Measurements from ENCODE around the gene CLGN. TPM values are rescaled to one million over a fixed set of nuclear protein-coding genes. Genes with fewer than 3 reads are reported as not detected.

The CLGN gene
- total RNA-seq, 1 experiment from 2014 or later: 3.6 TPM

- H3K27ac ChIP-seq: no peak overlapping the region
- no peak for DNase-seq (ENCODE audit: low read depth in 1 of 2, low spot score in 2 of 2)
- H3K4me1 ChIP-seq (replicated peaks): peaks cover 9% of the 10 kb centered on the region
- no peak overlapping the region for H3K4me3 ChIP-seq
- H3K36me3 ChIP-seq: no peaks in the 10 kb centered on the region
- no peaks in the 10 kb centered on the region for H3K9me3 ChIP-seq (replicated peaks)
- H3K27me3 ChIP-seq (replicated peaks): peaks cover 2% of the 10 kb centered on the region
Measured at GRCh38 chr4:140363558-140363957, 63.9 kb downstream of the CLGN start.

GRCh38 chr4:140363051-140363450 lies 64.4 kb downstream of the CLGN start:
- Histone ChIP-seq H3K4me3 (no peak overlapping the region), H3K27me3 (replicated peaks) (peaks cover 4% of the 10 kb centered on the region), H3K36me3 (no peaks in the 10 kb centered on the region), H3K9me3 (replicated peaks) (no peaks in the 10 kb centered on the region), H3K27ac (no peak overlapping the region), H3K4me1 (replicated peaks) (peaks cover 8% of the 10 kb centered on the region)
- no peak for DNase-seq (ENCODE audit: low read depth in 1 of 2, low spot score in 2 of 2)

GRCh38 chr4:140361099-140361498 lies 66.3 kb downstream of the CLGN start:
- Histone ChIP-seq H3K27ac (no peak overlapping the region), H3K27me3 (replicated peaks) (peaks cover 4% of the 10 kb centered on the region), H3K4me1 (replicated peaks) (no peaks in the 10 kb centered on the region), H3K9me3 (replicated peaks) (no peaks in the 10 kb centered on the region), H3K4me3 (no peak overlapping the region), H3K36me3 (no peaks in the 10 kb centered on the region)
- no peak for DNase-seq (ENCODE audit: low read depth in 1 of 2, low spot score in 2 of 2)

GRCh38 chr4:140359562-140360427 lies 67.7 kb downstream of the CLGN start:
- no peak overlapping the region for H3K27ac ChIP-seq
- peak; percentile 77 to 82 for DNase-seq (ENCODE audit: low read depth in 1 of 2, low spot score in 2 of 2)
- no peaks in the 10 kb centered on the region for H3K36me3 ChIP-seq
- H3K4me1 ChIP-seq (replicated peaks): no peaks in the 10 kb centered on the region
- peaks cover 4% of the 10 kb centered on the region for H3K27me3 ChIP-seq (replicated peaks)
- H3K4me3 ChIP-seq: no peak overlapping the region
- no peaks in the 10 kb centered on the region for H3K9me3 ChIP-seq (replicated peaks)

- Histone ChIP-seq H3K4me3 (no peak overlapping the region), H3K4me1 (replicated peaks) (no peaks in the 10 kb centered on the region), H3K36me3 (no peaks in the 10 kb centered on the region), H3K27me3 (replicated peaks) (peaks cover 4% of the 10 kb centered on the region), H3K27ac (no peak overlapping the region), H3K9me3 (replicated peaks) (no peaks in the 10 kb centered on the region)
- no peak for DNase-seq (ENCODE audit: low read depth in 1 of 2, low spot score in 2 of 2)
Measured at GRCh38 chr4:140358281-140358680, 69.2 kb downstream of the CLGN start.

- Histone ChIP-seq H3K36me3 (no peaks in the 10 kb centered on the region), H3K4me1 (replicated peaks) (no peaks in the 10 kb centered on the region), H3K4me3 (no peak overlapping the region), H3K27me3 (replicated peaks) (peaks cover 4% of the 10 kb centered on the region), H3K9me3 (replicated peaks) (no peaks in the 10 kb centered on the region), H3K27ac (no peak overlapping the region)
- no peak for DNase-seq (ENCODE audit: low read depth in 1 of 2, low spot score in 2 of 2)
Measured at GRCh38 chr4:140357868-140358267, 69.6 kb downstream of the CLGN start.

GRCh38 chr4:140355288-140355687 lies 72.2 kb downstream of the CLGN start:
- H3K4me1 ChIP-seq (replicated peaks): no peaks in the 10 kb centered on the region

GRCh38 chr4:140353786-140354185 lies 73.7 kb downstream of the CLGN start:
- no peaks in the 10 kb centered on the region for H3K4me1 ChIP-seq (replicated peaks)
- H3K27me3 ChIP-seq (replicated peaks): peaks cover 7% of the 10 kb centered on the region
- no peaks in the 10 kb centered on the region for H3K36me3 ChIP-seq
- H3K27ac ChIP-seq: no peak overlapping the region
- H3K4me3 ChIP-seq: no peak overlapping the region
- DNase-seq (ENCODE audit: low read depth in 1 of 2, low spot score in 2 of 2): peak in 1 of 2 experiments; percentile 15
- no peaks in the 10 kb centered on the region for H3K9me3 ChIP-seq (replicated peaks)

More at GRCh38 chr4:140355288-140355687, 72.2 kb downstream of the CLGN start:
- DNase-seq (ENCODE audit: low read depth in 1 of 2, low spot score in 2 of 2): no peak
- Histone ChIP-seq H3K27me3 (replicated peaks) (peaks cover 4% of the 10 kb centered on the region), H3K27ac (no peak overlapping the region), H3K4me3 (no peak overlapping the region), H3K9me3 (replicated peaks) (no peaks in the 10 kb centered on the region), H3K36me3 (no peaks in the 10 kb centered on the region)

- H3K4me3 ChIP-seq: no peak overlapping the region
- H3K9me3 ChIP-seq (replicated peaks): no peaks in the 10 kb centered on the region
- no peak overlapping the region for H3K27ac ChIP-seq
- peaks cover 12% of the 10 kb centered on the region for H3K27me3 ChIP-seq (replicated peaks)
- no peak for DNase-seq (ENCODE audit: low read depth in 1 of 2, low spot score in 2 of 2)
- H3K36me3 ChIP-seq: no peaks in the 10 kb centered on the region
- H3K4me1 ChIP-seq (replicated peaks): no peaks in the 10 kb centered on the region
Measured at GRCh38 chr4:140351093-140352075, 76.1 kb downstream of the CLGN start.

- Histone ChIP-seq H3K9me3 (replicated peaks) (no peaks in the 10 kb centered on the region), H3K4me1 (replicated peaks) (no peaks in the 10 kb centered on the region), H3K36me3 (no peaks in the 10 kb centered on the region), H3K27ac (no peak overlapping the region), H3K4me3 (no peak overlapping the region), H3K27me3 (replicated peaks) (peaks cover 12% of the 10 kb centered on the region; the same call in 1 of the 2 replicates)
- no peak for DNase-seq (ENCODE audit: low read depth in 1 of 2, low spot score in 2 of 2)
Measured at GRCh38 chr4:140349816-140350215, 77.6 kb downstream of the CLGN start.

GRCh38 chr4:140346136-140346535 lies 81.3 kb downstream of the CLGN start:
- Histone ChIP-seq H3K4me3 (no peak overlapping the region), H3K36me3 (no peaks in the 10 kb centered on the region), H3K9me3 (replicated peaks) (no peaks in the 10 kb centered on the region), H3K4me1 (replicated peaks) (no peaks in the 10 kb centered on the region), H3K27ac (no peak overlapping the region), H3K27me3 (replicated peaks) (peaks cover 17% of the 10 kb centered on the region; the same call in 1 of the 2 replicates)
- DNase-seq (ENCODE audit: low read depth in 1 of 2, low spot score in 2 of 2): no peak

- peaks cover 17% of the 10 kb centered on the region; the same call in 1 of the 2 replicates for H3K27me3 ChIP-seq (replicated peaks)
- H3K4me3 ChIP-seq: no peak overlapping the region
- no peaks in the 10 kb centered on the region for H3K9me3 ChIP-seq (replicated peaks)
- no peak for DNase-seq (ENCODE audit: low read depth in 1 of 2, low spot score in 2 of 2)
- no peak overlapping the region for H3K27ac ChIP-seq
- H3K36me3 ChIP-seq: no peaks in the 10 kb centered on the region
- no peaks in the 10 kb centered on the region for H3K4me1 ChIP-seq (replicated peaks)
Measured at GRCh38 chr4:140344621-140345020, 82.8 kb downstream of the CLGN start.

GRCh38 chr4:140344101-140344500 lies 83.3 kb downstream of the CLGN start:
- H3K9me3 ChIP-seq (replicated peaks): no peaks in the 10 kb centered on the region
- no peak for DNase-seq (ENCODE audit: low read depth in 1 of 2, low spot score in 2 of 2)
- no peaks in the 10 kb centered on the region for H3K4me1 ChIP-seq (replicated peaks)
- H3K4me3 ChIP-seq: no peak overlapping the region
- no peak overlapping the region for H3K27ac ChIP-seq
- no peaks in the 10 kb centered on the region for H3K36me3 ChIP-seq
- peaks cover 17% of the 10 kb centered on the region; the same call in 1 of the 2 replicates for H3K27me3 ChIP-seq (replicated peaks)

- Histone ChIP-seq H3K4me1 (replicated peaks) (no peaks in the 10 kb centered on the region), H3K36me3 (no peaks in the 10 kb centered on the region), H3K27ac (no peak overlapping the region), H3K4me3 (no peak overlapping the region), H3K27me3 (replicated peaks) (peaks cover 9% of the 10 kb centered on the region; the same call in 1 of the 2 replicates), H3K9me3 (replicated peaks) (no peaks in the 10 kb centered on the region)
- DNase-seq (ENCODE audit: low read depth in 1 of 2, low spot score in 2 of 2): no peak
Measured at GRCh38 chr4:140343303-140343702, 84.1 kb downstream of the CLGN start.

Measured in SJSA1 (cell line).